Measurements from ENCODE around the gene TP53I3.
A peak's percentile ranks its signal among the peaks of the same experiment; 100 is the strongest.
"Not testable (repeated sequence)": the region's sequence is repeated elsewhere in the genome, so short reads cannot be mapped to it uniquely, and the experiment has no call there.

The TP53I3 gene

DNA sequence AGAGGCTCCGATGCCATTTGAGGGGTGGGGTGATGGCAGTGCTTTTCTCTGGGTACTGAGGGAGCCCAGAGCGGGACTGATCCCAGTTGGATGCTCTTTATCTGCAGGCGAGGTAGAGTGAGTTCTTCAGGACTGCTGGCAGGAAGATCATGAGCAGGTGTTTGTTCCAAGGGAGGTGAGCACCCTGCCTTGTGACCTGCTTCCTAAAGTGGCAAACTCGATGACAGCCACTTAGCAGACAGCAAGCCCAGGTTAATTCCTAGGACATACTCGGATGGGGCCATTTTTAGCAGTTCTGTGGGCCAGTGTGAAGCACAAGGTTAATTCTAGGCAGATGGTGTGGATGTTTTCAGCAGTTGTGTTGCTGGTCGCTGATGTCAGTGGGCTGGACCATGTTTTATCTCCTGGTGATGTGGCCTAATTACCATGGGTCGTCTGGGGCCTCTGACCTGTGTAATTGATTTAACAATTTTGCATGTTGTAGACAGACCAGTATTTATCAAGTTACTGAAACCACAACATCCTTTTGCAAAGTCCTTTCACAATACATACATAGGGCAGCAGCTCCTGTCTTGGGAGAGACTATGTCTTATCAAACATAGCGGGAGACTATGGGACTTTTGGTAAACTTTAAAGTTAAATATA lies 30.1 kb downstream of the TP53I3 start:
- no peak for DNase-seq (ENCODE audit: low spot score)

DNA sequence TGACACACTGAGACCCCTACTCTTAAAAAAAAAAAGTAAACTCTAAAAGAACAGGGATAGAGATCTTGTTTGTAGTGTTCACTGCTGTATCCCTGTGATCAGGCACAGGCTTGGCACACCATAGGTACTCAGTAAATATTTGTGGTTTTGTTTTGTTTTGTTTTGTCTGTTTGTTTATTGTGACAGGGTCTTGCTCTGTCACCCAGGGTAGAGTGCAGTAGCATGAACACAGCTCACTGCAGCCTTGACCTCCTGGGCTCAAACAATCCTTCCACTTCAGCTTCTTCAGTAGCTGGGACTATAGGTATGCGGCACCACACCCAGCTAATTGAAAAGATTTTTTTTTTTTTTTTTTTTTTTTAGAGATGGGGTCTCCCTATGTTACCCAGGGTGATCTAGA lies 31.7 kb downstream of the TP53I3 start:
- no peak for DNase-seq (ENCODE audit: low spot score)

DNA sequence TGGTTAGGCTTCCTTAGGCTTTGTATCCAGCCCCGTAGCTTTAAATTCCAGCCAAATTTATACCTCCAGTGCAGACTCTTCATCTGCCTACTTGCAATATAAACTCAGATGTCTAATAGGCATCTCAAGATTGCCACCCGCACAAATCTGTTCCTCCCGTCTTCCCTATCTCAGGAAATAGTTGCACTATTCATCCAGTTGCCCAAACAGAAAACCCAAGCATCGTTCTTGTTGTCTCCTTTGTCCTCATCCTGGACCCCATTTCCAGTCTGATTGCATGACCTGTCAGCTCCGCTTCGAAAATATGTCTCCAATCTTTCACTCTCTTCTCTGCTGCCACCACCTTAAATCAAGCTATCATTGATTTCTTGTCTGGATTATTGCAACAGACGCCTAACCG lies 32.8 kb downstream of the TP53I3 start:
- no peak for DNase-seq (ENCODE audit: low spot score)

DNA sequence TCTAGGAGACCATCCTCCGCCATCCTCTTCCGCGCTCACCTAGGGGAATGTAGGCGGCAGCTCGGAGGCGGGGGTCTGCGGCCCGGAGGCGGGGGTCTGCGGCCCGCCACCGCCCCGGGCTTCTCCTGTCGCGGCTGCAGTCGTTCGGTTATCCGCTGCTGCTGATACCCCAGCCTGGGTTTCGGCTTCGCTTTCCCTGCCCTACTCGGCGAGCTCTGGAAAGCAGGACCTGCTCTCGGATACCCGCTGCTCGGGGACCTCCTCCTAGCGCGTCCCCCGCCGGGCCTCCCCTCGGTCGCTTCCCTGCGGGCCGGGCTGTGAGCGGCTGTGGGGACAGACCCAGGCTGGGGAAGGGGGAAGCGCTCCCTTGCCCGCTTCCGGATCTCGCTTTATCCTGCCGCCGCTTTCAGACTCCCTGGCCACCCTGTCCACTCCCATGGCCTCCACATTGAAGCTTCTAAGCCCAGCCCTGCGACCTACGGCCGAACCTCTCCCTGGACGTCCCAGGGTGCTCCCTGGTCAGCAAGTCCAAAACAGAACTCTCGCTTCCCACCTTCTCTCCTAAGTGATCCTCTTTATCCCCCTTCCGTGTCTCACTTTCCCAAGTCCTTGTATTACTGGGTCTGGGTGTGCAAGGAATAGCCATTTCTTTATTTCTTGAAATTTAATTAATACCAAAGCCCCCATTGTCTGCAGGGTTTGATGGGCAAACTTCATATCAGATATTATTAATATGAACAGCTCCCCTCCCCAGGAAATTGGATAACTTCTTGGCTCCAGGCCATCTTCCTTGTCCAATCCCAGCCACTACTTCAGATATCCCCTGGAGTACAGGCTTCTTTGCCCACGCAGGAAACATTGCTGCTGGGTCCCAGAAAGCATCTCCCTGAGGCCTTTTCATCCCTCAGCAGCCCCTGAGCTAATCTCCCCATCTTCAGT lies 34.3 kb downstream of the TP53I3 start:
- DNase-seq (ENCODE audit: low spot score) = peak; percentile 11

DNA sequence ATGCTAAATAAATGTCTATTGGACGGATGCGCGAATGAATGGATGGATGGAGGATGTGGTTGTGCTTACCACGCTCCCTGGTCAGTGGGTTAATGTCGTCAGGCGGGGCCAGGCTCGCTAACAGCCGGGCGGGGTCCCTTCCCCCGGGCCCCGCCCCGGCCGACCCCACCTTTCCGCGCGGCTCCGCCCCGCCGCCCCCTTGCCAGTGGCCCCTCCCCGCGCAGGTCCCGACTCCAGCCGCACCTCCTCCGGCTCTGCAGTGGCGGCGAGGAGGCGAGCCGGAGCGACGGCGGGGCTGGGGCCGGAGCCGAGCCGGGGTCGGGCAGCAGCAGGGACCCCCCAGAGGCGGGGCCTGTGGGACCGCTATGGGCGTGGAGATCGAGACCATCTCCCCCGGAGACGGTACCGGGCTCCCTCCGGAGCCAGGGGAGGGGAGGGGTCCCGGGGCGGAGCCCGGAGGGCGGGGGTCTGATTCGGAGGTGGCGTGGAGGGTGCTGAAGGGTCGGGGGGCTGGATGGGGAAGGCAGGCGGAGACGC lies 35.1 kb downstream of the TP53I3 start, which contains the start of gene FKBP1B:
Gene FKBP1B (plus strand): TSS at position 257 of the 537 bp plus-strand sequence. CDS start 109 bp downstream, at position 366.
- DNase-seq (ENCODE audit: low spot score) = peak; percentile 53

DNA sequence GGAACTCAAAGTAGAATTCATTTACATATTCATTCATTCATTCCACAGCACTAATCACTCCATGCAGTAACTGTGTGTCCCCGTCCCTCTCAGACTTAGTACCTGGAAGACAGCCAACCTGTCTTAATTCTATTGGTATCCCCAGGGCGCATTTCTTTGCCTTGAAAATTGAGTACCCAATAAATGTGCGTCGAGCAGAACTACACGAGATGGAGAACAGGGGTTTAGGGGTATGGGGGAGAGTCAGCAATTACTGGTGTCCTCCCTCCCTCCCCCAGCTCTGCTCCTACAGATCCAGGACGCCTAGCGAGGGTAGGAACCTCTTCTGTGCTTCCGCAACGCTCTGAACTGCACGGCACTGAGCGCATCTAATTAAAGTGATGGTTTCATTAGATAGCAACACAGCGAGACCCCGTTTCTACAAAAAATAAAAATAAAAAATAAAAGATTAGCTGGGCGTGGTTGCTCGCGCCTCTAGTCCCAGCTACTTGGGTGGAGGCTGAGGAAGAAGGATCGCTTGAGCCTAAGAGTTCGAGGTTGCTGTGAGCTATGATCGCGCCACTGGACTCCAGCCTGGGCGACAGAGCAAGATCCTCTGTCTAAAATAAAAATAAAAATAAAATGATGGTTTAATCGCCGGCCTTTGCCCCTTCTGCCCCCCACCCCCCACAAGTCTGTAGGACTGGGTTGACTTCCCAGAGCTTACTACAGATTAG lies 35.7 kb downstream of the TP53I3 start:
- DNase-seq (ENCODE audit: low spot score) = no peak

DNA sequence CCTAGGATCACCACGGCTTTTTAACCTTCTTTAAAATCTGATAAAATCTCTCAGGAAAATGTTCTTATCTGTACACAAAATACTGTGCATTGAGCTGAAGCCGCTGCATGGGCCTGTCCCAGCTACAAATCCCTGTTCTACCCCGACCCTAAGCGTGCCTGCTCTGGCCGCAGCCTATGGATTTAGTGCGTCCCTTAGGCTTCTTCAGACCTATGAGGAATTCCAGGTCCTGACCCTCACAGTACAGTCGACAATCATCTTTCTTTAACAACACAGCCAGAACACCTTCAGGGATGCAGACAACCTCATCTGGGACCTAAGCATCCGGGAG lies 37.0 kb downstream of the TP53I3 start:
- DNase-seq (ENCODE audit: low spot score) = no peak

DNA sequence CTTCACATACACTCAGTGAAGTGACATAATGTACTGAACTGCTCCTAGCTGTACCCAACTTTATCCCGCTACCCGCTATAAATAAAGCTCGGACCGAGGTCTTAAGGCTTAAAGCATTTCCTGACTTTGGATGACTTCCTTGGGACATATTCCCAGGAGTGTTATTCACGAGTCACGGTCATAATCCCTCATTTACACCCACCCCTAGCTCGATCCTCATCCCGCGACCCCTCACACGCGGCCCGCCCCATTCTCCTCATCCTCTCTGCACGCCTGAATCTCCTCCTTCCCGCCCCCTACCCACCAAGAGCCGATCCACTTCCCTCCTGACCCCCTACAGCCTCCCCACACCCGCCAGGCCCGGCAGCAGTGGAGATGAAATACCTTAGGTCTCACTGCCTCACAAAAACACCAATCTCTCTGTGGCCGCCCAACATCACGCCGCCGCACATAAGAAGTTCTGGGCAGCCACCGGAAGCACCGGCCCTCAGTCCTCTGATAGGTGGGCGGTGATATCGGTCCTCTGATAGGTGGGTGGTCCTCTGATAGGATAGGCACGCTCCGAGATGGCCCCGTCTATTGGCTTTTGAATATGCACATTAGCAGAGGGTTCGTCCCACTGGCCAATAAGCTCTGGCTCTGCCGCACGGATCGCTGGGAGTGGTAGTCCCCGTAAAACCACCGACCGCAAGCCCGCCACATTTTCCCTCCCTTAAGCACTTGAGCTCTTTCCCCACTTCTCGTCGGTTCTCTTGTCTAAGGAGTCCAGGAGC lies 37.5 kb downstream of the TP53I3 start, which contains the start of gene WDCP:
Gene WDCP (minus strand): TSS at position 462 of the 773 bp plus-strand sequence. CDS start 7,897 bp downstream, outside the sequence.
- DNase-seq (ENCODE audit: low spot score) = peak; percentile 92

DNA sequence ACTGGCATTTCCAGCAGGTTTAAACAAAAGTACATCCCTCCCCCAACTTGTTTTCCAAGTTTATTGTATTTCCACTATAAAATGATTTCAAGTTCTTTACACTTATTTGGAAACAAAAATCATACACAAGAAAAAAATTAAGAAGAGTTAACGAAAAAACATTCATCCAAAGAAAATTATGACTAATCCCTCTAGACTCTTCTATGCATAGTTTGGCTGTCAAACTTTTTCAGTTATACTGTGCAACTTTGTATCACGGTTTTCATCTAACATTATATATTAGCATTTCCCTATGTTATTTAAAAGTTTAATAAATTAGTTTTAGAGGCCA lies 38.1 kb downstream of the TP53I3 start:
- no peak for DNase-seq (ENCODE audit: low spot score)

DNA sequence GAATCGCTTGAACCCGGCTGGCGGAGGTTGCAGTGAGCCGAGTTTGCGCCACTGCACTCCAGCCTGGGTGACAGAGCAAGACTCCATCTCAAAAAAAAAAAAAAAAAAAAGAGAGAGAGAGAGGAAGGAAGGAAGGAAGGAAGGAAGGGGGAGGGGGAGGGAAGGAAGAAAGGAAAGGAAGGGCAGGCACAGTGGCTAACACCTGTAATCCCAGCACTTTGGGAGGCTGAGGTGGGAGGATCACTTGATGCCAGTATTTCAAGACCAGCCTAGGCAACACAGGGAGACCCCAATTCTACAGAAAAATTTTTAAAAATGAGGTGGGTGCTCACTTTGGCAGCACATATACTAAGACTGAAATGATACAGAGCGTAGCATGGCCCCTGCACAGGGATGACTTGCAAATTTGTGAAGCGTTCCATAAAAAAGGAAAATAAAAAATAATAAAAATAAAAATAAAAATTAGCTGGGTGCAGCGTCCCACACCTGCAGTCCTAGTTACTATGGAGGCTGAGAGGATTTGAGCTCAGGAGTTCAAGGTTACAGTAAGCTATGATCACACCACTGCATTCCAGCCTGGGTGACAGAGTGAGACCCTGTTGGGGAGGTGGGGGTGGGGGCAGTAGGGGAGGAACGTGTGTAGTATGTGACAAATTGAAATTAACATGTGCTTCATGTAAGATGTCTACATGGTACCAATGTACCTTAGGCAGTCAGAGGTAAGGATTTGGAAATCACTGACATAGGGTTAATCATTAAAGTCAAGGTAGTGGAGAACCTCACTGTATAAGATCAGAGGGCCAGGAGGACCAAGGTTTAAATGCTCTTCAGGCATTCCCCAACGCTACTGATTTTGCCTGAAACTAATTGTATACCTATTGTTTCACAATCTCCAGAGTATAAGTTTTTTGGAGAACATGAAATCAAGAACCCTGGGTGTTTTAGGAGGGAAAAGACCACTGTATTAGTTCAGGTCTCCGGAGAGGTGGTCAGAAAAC lies 38.8 kb downstream of the TP53I3 start:
- DNase-seq (ENCODE audit: low spot score) = no peak

DNA sequence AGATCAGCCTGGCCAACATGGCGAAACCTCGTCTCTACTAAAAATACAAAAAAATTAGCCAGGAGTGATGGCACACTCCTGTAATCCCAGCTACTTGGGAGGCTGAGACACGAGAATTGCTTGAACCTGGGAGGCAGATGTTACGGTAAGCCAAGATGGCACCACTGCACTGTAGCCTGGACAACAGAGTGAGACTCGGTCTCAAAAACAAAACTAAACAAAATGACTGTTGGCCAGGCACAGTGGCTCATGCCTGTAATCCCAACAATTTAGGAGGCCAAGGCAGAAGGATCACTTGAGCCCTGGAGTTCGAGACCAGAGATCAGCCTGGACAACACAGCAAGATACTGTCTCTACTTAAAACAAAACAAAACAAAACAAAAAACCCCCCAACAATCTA lies 41.5 kb downstream of the TP53I3 start:
- DNase-seq (ENCODE audit: low spot score) = not testable (repeated sequence)

DNA sequence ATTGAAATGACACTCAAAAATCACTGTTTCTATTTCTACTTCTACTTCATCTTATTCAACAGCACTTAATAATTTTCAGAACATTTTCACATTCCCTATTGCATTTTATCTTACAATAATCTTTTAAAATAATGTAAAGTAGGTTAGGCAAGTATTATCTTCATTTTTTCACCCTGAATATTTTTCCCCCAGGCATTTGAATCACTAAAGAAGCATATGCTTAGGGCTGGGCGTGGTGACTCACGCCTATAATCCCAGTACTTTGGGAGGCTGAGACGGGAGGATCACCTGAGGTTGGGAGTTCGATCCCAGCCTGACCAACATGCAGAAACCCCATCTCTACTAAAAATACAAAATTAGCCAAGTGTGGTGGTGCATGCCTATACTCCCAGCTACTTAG lies 44.1 kb downstream of the TP53I3 start:
- DNase-seq (ENCODE audit: low spot score) = no peak

DNA sequence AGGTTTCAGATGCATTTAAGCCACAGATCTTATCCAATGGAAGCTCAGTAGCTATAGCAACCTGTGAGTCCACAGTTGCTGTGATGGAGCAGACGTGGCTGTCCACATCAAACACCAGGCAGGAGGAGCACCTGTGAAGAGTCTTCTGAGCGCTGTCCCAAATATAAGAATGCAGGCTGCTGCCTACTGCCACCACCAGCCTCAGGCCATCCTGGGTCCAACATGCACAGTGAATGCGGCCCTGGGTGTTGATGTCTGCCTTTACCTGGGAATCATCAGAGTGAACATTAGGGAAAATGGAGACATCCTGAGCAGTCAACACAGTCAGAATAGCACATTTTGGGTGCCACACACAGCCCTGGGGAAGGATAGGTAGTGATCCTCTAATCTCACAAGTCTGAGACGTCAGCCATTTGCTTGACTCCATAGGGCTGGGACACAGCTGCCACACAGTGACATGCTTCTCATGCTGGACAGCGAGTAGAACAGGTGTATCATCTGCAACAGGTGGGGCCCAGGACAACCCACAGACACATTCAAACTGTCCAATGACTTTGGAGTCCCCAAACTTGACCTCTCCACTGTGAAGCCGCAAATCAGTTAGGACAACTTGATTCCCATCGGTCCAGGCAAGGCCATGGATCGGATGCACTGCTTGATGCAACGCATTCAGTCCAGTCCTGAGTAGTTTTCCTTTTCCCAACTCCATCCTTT lies 45.7 kb downstream of the TP53I3 start:
- DNase-seq (ENCODE audit: low spot score) = no peak
